Epidermal melanocyte (primary cell): ENCODE results near the gene TPSG1.
"Not testable (repeated sequence)": the region's sequence is repeated elsewhere in the genome, so short reads cannot be mapped to it uniquely, and the experiment has no call there.

ENCODE experiments used
- DNase-seq: peaks from one replicate; pipeline ENCODE4 v3.0.0; 2011; ENCODE audit warnings: low spot score; ENCODE audit not compliant: insufficient read length

The TPSG1 gene

GRCh38 chr16:1257561-1258224, 32.6 kb upstream of the TPSG1 start:
- DNase-seq = no peak

GRCh38 chr16:1256874-1257322, 31.8 kb upstream of the TPSG1 start:
- no peak for DNase-seq

- not testable (repeated sequence) for DNase-seq
Measured at GRCh38 chr16:1256296-1256873, 31.3 kb upstream of the TPSG1 start.

GRCh38 chr16:1255276-1256122, 30.4 kb upstream of the TPSG1 start, which contains the start of gene TPSD1:
TSS of gene TPSD1 (plus strand) at chr16:1256069. CDS start at chr16:1256281, 212 bp downstream.
- DNase-seq = not testable (repeated sequence)

- DNase-seq = not testable (repeated sequence)
Measured at GRCh38 chr16:1254821-1255220, 29.8 kb upstream of the TPSG1 start.

GRCh38 chr16:1253701-1254364, 28.8 kb upstream of the TPSG1 start:
- not testable (repeated sequence) for DNase-seq

- not testable (repeated sequence) for DNase-seq
Measured at GRCh38 chr16:1249031-1249755, 24.1 kb upstream of the TPSG1 start.

- DNase-seq = not testable (repeated sequence)
Measured at GRCh38 chr16:1247903-1248537, 23.0 kb upstream of the TPSG1 start.

GRCh38 chr16:1245452-1246020, 20.5 kb upstream of the TPSG1 start:
- DNase-seq = no peak

GRCh38 chr16:1244881-1245280, 19.8 kb upstream of the TPSG1 start:
- DNase-seq = no peak

GRCh38 chr16:1243907-1244850, 19.1 kb upstream of the TPSG1 start:
- DNase-seq = not testable (repeated sequence)

GRCh38 chr16:1243363-1243762, 18.3 kb upstream of the TPSG1 start:
- not testable (repeated sequence) for DNase-seq

- DNase-seq = not testable (repeated sequence)
Measured at GRCh38 chr16:1241081-1241480, 16.0 kb upstream of the TPSG1 start.

- not testable (repeated sequence) for DNase-seq
Measured at GRCh38 chr16:1240436-1240835, 15.4 kb upstream of the TPSG1 start, which contains the start of gene TPSAB1. TSS of gene TPSAB1 (plus strand) at chr16:1240705. CDS start at chr16:1240939, 234 bp downstream.

GRCh38 chr16:1239575-1239974, 14.5 kb upstream of the TPSG1 start:
- not testable (repeated sequence) for DNase-seq

GRCh38 chr16:1238909-1239308, 13.8 kb upstream of the TPSG1 start:
- DNase-seq = not testable (repeated sequence)

- no peak for DNase-seq
Measured at GRCh38 chr16:1237990-1238389, 12.9 kb upstream of the TPSG1 start.

- DNase-seq = not testable (repeated sequence)
Measured at GRCh38 chr16:1236659-1237058, 11.6 kb upstream of the TPSG1 start.
